Choroid plexus epithelial cell (primary cell): ENCODE measurements around the gene POLRMT.

Experiments used
- DNase-seq: peaks from one replicate; pipeline ENCODE4 v3.0.0-alpha.2; 2010; ENCODE audit warnings: low read depth
- H3K4me3 ChIP-seq: 2 replicates; pipeline ENCODE4 v1.5.1; 2011; ENCODE audit warnings: low read depth, mild to moderate bottlenecking, control low read depth, low read length, moderate library complexity
- TF ChIP-seq, protein P1 (sequence below): conservative IDR thresholded peaks from 2 replicates; pipeline ENCODE4 v1.5.1; 2011; ENCODE audit warnings: low read depth, mild to moderate bottlenecking, control low read depth, inconsistent platforms, low read length, moderate library complexity

The POLRMT gene

DNA sequence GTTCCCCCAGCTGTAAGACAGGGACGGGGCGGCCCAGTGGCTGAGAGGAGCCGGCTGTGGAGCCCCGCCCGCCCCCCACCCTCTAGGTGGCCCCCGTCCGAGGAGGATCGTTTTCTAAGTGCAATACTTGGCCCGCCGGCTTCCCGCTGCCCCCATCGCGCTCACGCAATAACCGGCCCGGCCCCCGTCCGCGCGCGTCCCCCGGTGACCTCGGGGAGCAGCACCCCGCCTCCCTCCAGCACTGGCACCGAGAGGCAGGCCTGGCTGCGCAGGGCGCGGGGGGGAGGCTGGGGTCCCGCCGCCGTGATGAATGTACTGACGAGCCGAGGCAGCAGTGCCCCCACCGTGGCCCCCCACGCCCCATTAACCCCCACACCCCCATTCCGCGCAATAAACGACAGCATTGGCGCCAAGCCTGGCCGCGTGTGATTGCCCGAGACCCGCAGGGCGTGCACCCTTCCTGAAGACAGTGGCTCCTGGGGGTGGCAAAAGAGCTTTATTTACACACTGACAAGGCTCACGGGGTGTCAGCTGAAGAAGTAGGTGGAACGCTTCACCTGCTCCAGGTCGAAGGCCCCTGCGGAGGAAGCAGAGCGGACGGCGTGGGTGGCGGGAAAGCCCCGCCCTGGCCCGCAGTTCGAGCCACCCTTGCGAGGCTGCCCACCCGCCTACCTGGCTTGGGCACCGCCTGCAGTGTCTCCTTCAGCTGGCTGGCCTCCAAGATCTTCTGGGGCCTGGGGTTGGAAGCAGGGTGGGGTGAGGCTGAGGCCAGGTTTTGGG lies 16.4 kb downstream of the POLRMT start:
- TF ChIP-seq, protein P1, sequence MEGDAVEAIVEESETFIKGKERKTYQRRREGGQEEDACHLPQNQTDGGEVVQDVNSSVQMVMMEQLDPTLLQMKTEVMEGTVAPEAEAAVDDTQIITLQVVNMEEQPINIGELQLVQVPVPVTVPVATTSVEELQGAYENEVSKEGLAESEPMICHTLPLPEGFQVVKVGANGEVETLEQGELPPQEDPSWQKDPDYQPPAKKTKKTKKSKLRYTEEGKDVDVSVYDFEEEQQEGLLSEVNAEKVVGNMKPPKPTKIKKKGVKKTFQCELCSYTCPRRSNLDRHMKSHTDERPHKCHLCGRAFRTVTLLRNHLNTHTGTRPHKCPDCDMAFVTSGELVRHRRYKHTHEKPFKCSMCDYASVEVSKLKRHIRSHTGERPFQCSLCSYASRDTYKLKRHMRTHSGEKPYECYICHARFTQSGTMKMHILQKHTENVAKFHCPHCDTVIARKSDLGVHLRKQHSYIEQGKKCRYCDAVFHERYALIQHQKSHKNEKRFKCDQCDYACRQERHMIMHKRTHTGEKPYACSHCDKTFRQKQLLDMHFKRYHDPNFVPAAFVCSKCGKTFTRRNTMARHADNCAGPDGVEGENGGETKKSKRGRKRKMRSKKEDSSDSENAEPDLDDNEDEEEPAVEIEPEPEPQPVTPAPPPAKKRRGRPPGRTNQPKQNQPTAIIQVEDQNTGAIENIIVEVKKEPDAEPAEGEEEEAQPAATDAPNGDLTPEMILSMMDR: no peak
- H3K4me3 ChIP-seq: no peak overlapping the region
- DNase-seq: no peak

DNA sequence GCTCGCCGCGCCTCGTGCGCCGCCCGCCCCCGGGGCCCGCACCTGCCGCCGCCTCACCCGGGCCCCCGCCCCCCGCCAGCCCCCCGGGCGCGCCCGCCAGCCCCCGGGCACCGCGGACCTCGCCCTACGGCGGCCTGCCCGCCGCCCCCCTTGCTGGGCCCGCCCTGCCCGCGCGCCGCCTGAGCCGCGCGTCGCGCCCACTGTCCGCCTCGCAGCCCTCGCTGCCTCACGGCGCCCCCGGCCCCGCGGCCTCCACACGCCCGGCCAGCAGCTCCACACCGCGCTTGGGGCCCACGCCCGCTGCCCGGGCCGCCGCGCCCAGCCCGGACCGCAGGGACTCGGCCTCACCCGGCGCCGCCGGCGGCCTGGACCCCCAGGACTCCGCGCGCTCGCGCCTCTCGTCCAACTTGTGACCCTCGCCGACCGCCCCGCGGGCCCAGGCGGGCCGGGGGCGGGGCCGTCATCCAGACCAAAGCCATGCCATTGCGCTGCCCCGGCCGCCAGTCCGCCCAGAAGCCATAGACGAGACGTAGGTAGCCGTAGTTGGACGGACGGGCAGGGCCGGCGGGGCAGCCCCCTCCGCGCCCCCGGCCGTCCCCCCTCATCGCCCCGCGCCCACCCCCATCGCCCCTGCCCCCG lies 17.2 kb downstream of the POLRMT start:
- TF ChIP-seq, protein P1: no peak
- no peak overlapping the region for H3K4me3 ChIP-seq
- no peak for DNase-seq

DNA sequence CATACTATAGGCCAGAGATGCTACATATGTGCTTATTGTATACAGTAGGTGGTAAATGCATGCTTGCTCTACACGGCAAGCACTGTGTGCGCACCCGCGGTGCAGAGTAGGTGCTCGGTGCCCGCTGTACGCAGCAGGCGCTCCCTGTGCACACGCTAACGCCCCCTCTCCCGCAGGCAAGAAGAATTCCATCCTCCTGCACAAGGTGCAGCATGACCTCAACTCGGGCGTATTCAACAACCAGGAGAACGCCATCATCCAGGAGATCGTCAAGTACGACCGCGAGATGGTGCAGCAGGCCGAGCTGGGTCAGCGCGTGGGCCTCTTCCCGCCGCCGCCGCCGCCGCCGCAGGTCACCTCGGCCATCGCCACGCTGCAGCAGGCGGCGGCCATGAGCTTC lies 17.7 kb downstream of the POLRMT start:
- H3K4me3 ChIP-seq: no peak overlapping the region

DNA sequence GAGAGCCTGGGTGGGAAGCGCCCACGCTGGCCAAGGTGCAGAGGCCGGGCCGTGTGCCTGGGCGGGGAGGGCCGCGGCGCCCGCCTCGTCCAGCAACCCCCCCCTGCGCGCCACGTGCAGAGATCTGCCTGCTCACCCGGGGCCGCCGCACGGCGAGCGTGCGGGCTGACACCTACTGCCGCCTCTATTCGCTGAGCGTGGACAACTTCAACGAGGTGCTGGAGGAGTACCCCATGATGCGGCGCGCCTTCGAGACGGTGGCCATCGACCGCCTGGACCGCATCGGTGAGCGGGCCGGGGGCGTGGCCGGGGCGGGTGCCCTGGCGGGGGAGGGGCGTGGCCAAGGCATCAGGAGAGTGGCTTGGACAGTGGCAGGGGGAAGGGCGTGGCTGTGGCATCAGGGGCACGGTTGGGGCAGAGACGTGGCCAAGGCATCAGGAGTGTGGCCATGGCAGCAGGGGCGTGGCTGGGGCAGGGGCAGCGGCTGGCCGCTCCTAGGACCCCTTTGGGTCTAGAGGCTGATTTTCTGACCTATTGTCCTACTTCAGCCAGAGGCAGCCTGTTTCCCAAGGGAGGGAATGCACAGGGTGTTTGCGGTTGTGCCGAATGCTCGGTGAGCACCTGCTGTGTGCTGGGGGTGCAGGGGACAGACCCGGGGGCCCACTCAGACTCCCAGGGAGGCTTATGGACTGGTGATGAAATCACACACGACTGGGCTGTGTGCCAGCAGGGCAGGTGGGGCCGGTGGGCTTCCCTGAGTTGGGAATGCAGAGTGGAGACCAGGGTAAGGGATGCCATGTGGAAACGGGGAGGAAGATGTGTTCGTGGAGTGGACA lies 19.4 kb downstream of the POLRMT start:
- TF ChIP-seq, protein P1: no peak
- no peak for DNase-seq
- H3K4me3 ChIP-seq: no peak overlapping the region

More for the DNA sequence above, 17.7 kb downstream of the POLRMT start:
- TF ChIP-seq, protein P1: no peak
- DNase-seq: peak; percentile 21

DNA sequence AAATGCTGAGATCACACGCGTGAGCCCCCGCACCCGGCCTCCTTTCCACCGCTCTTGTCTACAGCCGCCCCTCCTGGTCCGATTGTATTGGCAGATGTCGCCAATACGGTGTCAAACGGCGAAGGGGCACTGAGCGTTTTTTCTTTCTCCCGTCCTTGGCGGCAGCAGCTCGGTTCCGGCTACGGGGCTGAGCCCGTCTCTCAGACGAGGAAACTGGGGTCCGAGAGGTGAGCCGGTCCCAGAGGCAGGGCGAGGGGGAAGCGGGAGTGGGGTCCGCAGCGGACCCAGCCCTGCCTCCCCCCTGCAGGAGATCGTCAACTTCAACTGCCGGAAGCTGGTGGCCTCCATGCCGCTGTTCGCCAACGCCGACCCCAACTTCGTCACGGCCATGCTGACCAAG lies 20.4 kb downstream of the POLRMT start:
- no peak overlapping the region for H3K4me3 ChIP-seq
- no peak for DNase-seq
- TF ChIP-seq, protein P1: no peak

DNA sequence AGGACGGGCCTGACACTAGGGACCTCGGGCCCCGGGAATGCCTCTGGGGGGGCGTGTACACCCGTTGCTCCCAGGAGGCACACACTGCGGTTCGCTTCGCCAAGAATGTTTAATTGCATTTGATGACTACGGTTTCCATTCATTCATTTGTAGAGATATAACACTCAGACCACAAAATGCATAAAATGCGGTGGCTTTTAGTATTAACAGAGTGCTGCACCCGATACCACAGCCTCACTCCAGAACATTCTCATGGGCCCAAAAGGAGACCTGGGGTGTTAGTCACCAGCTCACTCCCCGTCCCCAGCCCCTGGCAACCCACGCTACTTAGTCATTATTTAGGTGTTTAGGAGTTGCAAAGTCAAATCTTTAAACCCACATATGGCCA lies 21.9 kb downstream of the POLRMT start:
- H3K4me3 ChIP-seq: peak overlapping the region; percentile 28
- TF ChIP-seq, protein P1: no peak
- DNase-seq: peak; percentile 93
